GM18517 (cell line): ENCODE measurements around the gene LRPPRC.

ENCODE experiments used
- ATAC-seq: cut with Tn5 transposase; IDR thresholded peaks from one replicate; pipeline ENCODE4 v1.9.1; 2021; ENCODE audit warnings: mild to moderate bottlenecking, moderate library complexity; ENCODE audit not compliant: unreplicated experiment

Gene LRPPRC

GRCh38 chr2:43874776-43875451, 120.9 kb downstream of the LRPPRC start:
- no peak for ATAC-seq

- ATAC-seq, result no peak
These were observed 123.6 kb downstream of the LRPPRC start for GRCh38 chr2:43872151-43872550.

DNA sequence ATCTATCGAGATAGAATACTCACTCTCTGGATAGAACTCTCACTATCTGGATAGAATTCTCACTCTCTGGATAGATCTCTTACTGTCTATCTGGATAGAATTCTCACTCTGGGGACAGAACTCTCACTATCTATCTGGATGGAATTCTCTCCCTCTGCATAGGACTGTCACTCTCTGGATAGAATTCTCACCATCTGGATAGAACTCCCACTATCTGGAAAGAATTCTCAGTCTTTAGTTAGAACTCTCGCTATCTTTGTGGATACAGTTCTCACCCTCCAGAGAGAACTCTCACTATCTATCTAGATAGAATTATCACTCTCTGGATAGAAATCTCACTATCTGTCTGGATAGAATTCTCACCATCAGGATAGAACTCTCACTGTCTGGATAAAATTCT, 140.5 kb downstream of the LRPPRC start:
- ATAC-seq, result no peak

DNA sequence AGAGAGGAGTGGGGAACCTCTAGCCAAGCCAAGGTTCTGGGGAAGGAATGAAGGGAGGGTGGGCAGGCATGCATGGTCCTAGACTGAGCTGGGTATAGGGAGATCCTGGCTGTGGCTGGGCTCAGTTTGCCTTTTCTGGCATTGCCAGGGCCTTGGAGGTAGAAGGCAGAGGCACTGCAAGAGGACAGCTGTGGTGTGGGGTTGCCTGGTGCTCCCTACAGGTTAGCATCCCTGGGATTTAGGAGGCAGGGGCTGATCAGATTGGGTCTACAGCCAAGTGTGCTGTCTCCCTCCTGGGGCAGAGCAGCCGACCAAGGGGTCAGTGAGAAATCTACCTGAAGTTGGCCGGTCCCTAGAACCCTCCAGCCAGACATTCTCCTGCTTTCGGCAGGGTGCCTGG, 141.1 kb downstream of the LRPPRC start:
- no peak for ATAC-seq

GRCh38 chr2:43853141-43854081, 142.4 kb downstream of the LRPPRC start:
- ATAC-seq, result no peak

- ATAC-seq, result no peak
These were observed 143.5 kb downstream of the LRPPRC start for GRCh38 chr2:43852196-43852730.

- ATAC-seq, result no peak
These were observed 144.5 kb downstream of the LRPPRC start for GRCh38 chr2:43851011-43851980.

GRCh38 chr2:43848214-43848613, 147.6 kb downstream of the LRPPRC start:
- no peak for ATAC-seq

DNA sequence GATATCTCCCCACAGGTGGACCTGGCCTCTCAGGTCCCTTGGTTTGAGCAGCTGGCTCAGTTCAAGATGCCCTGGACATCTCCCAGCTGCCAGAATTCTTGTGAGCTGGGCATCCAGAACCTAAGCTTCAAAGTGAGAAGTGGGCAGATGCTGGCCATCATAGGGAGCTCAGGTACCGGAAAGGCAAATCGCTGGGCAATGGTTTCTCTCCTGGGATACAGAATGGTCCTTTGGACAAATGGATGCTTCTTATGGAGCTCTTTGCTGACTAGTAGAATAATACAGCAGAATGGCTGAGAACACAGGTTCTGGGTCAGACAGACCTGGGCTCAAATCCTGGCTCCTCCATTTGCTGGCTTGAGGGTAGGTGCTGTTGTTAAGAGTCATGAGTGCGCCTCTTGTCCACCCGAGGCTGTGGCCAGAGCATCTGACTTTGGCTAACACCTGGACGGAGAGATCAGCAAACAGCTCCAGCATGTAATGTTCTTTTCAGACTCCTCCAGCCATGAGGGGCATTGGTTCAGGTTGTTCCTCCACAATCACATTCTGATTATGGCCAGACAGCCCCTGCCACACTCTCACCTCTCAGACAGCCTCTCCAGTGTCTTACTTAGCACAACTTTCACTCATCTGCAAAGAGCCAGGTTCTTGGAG, 149.5 kb downstream of the LRPPRC start:
- ATAC-seq, result no peak

DNA sequence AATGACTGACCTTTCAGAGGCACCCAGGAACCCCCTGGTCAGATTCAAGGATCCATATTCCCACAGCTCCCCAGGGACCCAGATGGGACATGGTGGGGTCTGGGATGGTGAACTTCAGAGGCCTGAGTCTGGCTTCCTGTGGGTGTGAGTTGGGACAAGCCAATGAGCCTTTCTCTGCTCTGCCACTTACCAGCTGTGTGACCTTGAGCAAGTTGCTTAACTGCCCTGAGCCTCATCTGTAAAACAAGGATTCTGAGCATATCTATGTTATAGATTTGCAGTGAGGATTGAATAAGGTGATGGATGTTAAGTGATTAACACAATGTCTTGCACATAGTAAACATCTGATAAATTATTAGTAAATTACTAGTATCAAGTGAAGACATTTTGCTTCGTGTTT, 150.6 kb downstream of the LRPPRC start:
- ATAC-seq, result no peak

DNA sequence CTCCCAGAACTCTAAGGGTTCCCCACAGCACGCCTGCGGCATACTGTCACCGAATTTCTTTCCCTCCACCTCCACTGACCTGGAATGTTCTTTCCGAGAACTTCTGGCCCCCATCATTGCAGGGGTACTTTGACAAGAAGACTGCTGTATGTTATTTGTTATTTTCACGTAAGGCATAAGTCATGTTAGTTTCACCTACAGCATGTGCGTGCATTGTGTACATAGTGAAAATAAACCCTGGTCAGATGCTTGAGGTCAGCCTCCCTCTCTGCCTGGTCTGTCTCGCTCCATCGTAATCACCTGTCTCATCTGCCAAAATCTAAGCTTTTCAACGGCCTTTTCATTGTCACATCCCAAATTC, 152.9 kb downstream of the LRPPRC start:
- ATAC-seq, result no peak

DNA sequence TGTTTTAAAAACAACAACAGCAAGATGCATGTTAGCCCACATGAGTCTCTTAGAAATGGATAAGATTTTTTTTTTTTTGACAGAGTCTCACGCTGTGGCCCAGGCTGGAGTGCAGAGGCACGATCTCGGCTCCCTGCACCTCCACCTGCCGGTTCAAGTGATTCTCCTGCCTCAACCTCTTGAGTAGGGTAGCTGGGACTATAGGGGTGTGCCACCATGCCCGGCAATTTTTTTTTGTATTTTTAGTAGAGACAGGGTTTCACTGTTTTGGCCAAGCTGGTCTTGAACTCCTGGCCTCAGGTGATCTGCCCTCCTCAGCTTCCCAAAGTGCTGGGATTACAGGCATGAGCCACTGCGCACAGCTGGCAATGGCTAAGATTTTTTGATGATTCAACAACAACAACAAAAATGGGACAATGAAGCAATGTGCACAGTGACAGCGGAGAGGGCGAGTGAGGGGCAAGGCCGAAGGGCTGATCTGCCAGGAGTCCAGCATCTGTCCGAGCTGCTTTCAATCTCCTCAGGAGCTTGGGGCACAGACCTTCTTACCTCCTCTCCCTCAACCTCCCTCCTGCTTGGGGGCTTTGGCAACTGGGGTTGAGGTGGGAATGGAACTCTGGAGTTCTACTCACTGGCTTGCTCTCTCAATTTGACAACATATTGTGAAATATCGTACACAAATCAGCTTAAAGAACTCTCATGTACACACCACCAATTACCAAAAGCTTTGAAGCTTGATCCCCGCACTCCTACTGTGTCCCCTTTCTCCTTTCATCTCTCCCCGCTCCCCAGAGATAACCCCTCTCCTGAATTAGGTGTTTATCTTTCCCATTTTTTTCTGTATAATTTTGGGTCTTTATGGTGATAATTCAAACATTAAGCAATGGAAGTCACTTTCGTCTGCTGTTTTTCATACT, 153.6 kb downstream of the LRPPRC start:
- ATAC-seq, result no peak

- ATAC-seq, result no peak
These were observed 154.8 kb downstream of the LRPPRC start for GRCh38 chr2:43840965-43841364.

DNA sequence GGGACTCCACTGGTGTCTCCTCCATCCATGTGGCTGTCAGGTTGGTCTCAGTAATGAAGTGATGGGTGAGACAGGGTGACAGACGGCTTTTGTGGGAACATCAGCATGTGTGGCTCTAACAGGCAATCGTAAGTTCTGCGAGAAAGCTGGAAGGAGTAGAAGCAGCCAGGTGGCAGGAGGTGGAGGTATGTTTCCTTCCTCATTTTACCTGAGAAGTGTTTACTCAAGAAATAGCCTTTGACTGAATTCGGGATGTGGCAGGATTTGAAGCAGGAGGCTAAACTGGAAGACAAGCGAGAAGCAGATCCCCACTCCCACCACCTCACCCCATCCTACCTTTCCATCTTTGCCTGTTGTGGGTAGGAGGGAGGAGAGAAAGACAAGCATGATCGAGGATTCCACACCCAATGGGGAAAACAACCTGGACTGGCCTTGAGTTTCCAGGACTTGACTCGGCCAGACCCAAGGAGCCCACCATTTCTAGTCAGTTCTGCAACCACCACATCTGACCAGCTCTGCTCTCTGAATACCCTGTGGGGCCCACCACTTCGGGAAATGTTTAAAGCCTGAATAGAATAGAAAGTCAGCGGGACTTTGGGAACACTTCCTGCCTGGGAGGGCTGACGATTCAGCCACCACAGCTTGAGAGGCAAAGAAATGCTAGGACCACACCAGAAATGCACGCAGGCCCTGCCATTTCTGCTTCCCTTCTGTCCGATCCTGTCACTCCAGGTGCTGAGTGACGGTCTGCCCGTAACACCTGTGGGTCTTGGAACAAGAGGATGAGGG, 155.8 kb downstream of the LRPPRC start:
- no peak for ATAC-seq

DNA sequence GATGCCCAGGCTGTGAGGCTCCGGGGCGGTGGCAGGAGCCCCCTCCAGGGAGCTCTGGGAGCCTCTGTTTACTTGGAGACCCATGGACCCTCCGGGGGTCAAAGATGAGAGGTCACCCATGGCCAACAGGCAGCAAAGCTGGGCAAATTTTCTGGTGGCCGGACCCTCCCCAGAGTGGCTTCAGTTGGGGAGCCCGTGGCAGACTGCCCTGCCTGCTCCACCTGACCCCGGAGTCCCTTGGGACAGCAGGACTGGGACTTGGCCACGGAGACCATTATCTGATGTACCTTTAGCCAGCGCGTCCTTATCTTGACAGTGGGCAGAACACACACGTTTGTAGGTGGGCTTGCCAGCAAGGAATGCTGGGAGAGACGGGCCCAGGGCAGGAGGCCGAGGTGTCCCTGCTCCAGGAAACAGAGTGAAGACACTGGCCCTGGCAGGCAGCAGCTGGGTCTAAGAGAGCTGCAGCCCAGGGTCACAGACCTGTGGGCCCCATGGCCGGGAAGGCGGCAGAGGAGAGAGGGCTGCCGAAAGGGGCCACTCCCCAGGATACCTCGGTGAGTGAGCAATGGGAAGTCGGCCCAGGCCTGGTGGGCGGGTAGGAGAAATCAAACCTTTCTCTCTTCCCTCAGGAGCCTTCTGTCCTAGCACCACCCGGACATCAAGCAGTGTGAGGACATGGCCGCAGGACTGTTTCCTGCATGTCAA, 157.1 kb downstream of the LRPPRC start, which contains the start of the genes ABCG5 and ABCG8:
Gene ABCG5 (minus strand): TSS at position 280 of the 708 bp plus-strand sequence. CDS start 160 bp downstream, at position 120.
Gene ABCG8 (plus strand): TSS at position 412 of the 708 bp plus-strand sequence. CDS start 83 bp downstream, at position 495.
- ATAC-seq, result no peak

DNA sequence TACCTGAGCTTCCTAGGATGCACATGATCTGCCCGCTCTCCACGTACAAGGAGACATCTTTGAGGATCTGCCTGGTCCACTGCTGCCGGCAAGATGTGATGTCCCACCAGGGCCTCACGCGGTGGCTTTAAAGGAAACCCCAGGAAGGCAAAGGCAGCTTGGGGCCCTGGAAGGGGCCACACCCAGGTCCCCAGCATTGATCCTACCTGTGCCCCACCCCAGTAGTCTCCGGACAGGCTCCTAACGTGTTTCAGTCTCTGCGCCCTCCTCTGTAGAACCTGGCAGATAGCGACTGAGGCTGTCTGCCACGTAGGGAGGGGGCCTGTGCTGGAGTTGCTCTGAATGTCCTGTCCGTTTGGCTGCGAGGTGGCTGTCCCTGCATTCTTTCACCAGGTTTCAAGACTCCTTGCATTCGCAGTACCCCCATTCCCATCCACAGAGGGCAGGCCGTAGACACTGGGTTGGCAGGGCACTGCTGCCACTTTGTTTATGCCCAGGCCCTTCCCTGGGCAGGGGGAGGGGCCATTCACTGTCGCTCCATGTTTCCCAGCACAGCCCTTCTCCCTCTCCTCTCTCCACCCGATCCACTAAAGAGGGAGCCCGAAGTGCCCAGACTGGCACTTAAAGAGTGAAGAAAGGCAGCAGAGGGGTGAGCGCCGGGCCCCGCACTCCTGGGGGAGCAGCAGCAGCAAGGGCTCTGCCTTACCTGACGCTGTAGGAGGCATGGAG, 157.8 kb downstream of the LRPPRC start:
- no peak for ATAC-seq

DNA sequence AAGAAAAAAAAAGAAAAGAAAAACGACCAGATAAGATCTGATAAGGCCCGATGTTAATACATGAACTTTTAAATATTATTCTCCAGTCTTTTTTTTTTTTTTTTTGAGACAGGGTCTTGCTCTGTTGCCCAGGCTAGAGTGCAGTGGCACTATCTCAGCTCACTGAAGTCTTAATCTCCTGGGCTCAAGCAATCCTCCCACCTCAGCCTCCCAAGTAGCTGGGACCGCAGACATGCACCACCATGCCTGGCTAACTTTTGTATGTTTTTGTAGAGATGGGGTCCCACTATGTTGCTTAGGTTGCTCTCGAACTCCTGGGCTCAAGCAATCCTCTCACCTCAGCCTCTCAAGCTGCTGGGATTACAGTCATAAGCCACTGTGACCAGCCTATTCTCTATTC, 158.8 kb downstream of the LRPPRC start:
- no peak for ATAC-seq
